GM18505 (cell line): Measurements from ENCODE around the gene FLAD1.

ENCODE experiments used
- ATAC-seq: cut with Tn5 transposase; IDR thresholded peaks from one replicate; pipeline ENCODE4 v1.9.1; 2021; ENCODE audit not compliant: unreplicated experiment
- POLR2A ChIP-seq: IDR thresholded peaks from 4 replicates; pipeline ENCODE4 v1.6.1; 2011; ENCODE audit warnings: borderline replicate concordance; ENCODE audit not compliant: insufficient read depth, insufficient read length; ENCODE audit errors: extremely low read depth

The FLAD1 gene

DNA sequence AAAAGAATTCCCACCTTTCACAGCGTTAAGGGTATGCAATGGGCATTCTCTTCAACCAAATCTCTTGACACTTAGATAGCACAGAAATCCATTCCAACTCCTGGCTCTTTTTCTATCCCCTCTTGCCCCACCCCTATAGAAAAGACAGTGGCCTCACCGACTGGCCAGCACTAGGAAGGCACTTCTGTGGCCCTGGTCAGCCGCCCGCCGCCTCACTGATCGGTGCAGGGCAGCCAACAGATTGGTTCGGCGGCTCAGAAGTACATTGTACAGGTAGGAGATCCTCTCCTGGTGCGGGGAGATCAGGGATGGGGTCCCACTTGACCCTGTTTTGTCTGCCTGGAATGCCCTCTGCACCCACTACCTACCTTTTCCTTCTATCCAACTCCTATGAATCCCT lies 41.2 kb downstream of the FLAD1 start:
- ATAC-seq: no peak
- no peak for TF ChIP-seq POLR2A

GRCh38 chr1:155026154-155026553 lies 43.0 kb downstream of the FLAD1 start:
- ATAC-seq: no peak
- TF ChIP-seq POLR2A: no peak

DNA sequence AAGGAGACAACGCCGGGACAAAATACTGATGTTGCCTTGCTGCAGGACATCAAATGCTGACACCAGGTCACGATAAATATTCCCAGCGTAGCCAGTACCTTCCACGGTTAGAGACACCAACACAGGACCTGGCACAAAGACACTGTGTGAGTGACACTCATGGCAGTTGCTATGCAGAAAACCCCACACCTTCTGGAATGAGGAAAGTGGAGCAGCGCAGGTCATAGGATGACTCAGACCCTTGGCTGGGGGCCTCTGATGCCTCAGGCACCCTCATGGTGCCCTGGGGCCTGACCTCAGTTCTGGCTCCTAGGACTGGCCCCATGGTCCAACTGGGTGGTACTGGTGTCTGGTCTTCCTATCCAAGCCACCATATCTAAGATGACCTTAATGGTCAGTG lies 43.4 kb downstream of the FLAD1 start:
- ATAC-seq: no peak
- no peak for TF ChIP-seq POLR2A

- TF ChIP-seq POLR2A: no peak
- no peak for ATAC-seq
Observed at GRCh38 chr1:155029513-155030242, 46.5 kb downstream of the FLAD1 start.

- no peak for TF ChIP-seq POLR2A
- no peak for ATAC-seq
Observed at GRCh38 chr1:155030243-155030795, 47.2 kb downstream of the FLAD1 start.

DNA sequence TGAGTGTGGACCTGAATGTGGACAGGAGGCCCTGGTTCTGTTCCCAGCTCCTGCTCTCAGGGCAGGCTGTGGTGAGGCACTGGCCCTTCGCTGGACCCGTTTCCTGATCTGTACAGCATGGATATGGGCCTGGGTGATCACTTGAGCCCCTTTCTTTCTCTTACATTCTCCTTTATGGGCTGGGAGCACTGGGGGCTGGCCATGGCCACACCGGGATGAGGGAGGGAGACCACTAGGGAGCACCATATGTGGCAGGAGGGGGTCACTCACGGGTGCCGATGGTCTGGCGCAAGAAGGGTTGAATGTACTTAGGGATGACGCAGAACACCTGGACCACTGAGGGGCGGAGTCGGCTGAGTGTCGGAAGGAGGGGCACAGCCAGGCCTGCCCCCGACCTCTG lies 47.8 kb downstream of the FLAD1 start:
- TF ChIP-seq POLR2A: no peak
- no peak for ATAC-seq

- no peak for TF ChIP-seq POLR2A
- no peak for ATAC-seq
Observed at GRCh38 chr1:155032886-155033285, 49.7 kb downstream of the FLAD1 start.

- TF ChIP-seq POLR2A: no peak
- no peak for ATAC-seq
Observed at GRCh38 chr1:155033524-155033923, 50.4 kb downstream of the FLAD1 start, which contains the start of the genes DCST1 and DCST2. Gene DCST1, plus strand, starts transcription at chr1:155033824. Its CDS starts 213 bp downstream, at chr1:155034037. Gene DCST2, minus strand, starts transcription at chr1:155033781. Its CDS starts 80 bp downstream, at chr1:155033701.

DNA sequence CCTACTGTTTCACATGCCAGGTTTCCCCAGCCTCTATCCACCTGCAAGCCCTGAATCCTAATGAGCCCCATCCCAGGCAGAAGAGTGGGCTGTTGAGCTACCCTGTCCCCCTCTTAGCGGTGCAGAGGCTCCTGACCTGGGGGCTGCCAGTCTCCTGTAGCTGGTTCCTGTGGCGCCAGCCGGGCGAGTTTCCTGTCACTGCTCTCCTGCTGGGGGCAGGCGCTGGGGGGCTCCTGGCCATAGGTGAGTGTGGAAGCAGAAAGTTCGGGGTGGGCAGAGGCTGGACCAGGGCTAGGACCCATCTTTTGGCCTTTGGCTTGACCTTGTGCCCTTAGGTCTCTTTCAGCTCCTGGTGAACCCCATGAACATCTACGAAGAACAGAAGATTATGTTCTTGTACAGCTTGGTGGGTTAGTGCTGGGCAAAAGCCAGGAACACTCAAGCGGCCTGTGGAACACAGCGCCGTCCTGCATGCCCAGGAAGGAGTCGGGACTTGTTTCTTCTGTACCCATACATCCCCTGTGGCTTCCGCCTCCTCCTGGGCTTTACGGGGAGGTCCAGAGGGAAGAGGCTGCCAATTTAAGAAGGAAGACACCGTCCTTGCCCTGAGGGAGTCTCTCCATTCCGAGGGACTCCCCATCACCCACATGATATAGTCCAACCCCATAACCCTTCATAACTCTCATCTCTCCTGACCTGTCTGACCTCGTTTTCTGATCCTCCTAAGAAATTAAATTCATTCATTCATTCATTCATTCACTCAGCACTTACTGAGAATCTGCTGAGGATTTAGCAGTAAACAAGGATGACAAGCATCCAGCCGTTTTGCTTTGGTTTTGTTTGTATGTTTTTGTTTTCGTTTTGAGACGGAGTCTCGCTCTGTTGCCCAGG lies 51.4 kb downstream of the FLAD1 start:
- ATAC-seq: no peak
- TF ChIP-seq POLR2A: no peak

- TF ChIP-seq POLR2A: no peak
- no peak for ATAC-seq
Observed at GRCh38 chr1:155035936-155036335, 52.8 kb downstream of the FLAD1 start.

GRCh38 chr1:155037043-155037442 lies 53.9 kb downstream of the FLAD1 start:
- ATAC-seq: no peak
- TF ChIP-seq POLR2A: no peak

- no peak for TF ChIP-seq POLR2A
- ATAC-seq: no peak
Observed at GRCh38 chr1:155037851-155038441, 54.8 kb downstream of the FLAD1 start.
